ENCODE results near the gene SLC28A1. TPM values are rescaled to one million over a fixed set of nuclear protein-coding genes. Genes with fewer than 3 reads are reported as not detected.

The SLC28A1 gene
- total RNA-seq, 1 experiment from 2014 or later, result 0.13 TPM

- no peak overlapping the region for H3K23ac ChIP-seq (ENCODE audit: insufficient read length, low read depth, low read length)
- no peaks in the 10 kb centered on the region for H3K23me2 ChIP-seq (ENCODE audit: insufficient read length, low read depth, low read length, poor library complexity, severe bottlenecking)
- no peak overlapping the region for H2BK5ac ChIP-seq (ENCODE audit: insufficient read length, low read length)
- H3K79me2 ChIP-seq (ENCODE audit: insufficient read depth, low read length), result peaks cover 2% of the 10 kb centered on the region; the same call in 1 of the 2 replicates
- H4K8ac ChIP-seq (replicated peaks; ENCODE audit: insufficient read length, low read depth, low read length), result no peak overlapping the region
- no peaks in the 10 kb centered on the region for H3K9me3 ChIP-seq (ENCODE audit: control insufficient read depth, low read depth, low read length)
- Mint-ChIP-seq H3K4me3 (no peak overlapping the region), H3K27ac (no peak overlapping the region), H3K4me1 (peaks cover 9 to 12% of the 10 kb centered on the region in 2 experiments), H3K9me3 (no peaks in the 10 kb centered on the region), H3K27me3 (ENCODE audit: low read depth) (peaks cover 7% of the 10 kb centered on the region), H3K36me3 (ENCODE audit: insufficient read depth in 1 of 3, low read depth in 3 of 3) (no peaks in the 10 kb centered on the region)
- H3K18ac ChIP-seq (ENCODE audit: insufficient read length, low read depth, low read length), result no peak overlapping the region
- H2AK5ac ChIP-seq (ENCODE audit: insufficient read length, low read length), result no peak overlapping the region
- H2BK120ac ChIP-seq (ENCODE audit: low read depth, low read length, poor library complexity, severe bottlenecking), result no peak overlapping the region
- H3K79me1 ChIP-seq (ENCODE audit: insufficient read depth, low read depth, low read length, poor library complexity, severe bottlenecking), result no peaks in the 10 kb centered on the region
- no peak overlapping the region for H4K5ac ChIP-seq (ENCODE audit: insufficient read length, low read depth, low read length)
- no peak overlapping the region for H2BK20ac ChIP-seq (ENCODE audit: low read depth, low read length, poor library complexity, severe bottlenecking)
- no peaks in the 10 kb centered on the region for H3K4me1 ChIP-seq (ENCODE audit: insufficient read depth, low read length)
- no peak overlapping the region for H2BK15ac ChIP-seq (ENCODE audit: low read depth, low read length)
- no peak overlapping the region for H3K14ac ChIP-seq (ENCODE audit: insufficient read depth, low read length)
- TF ChIP-seq, protein P1, sequence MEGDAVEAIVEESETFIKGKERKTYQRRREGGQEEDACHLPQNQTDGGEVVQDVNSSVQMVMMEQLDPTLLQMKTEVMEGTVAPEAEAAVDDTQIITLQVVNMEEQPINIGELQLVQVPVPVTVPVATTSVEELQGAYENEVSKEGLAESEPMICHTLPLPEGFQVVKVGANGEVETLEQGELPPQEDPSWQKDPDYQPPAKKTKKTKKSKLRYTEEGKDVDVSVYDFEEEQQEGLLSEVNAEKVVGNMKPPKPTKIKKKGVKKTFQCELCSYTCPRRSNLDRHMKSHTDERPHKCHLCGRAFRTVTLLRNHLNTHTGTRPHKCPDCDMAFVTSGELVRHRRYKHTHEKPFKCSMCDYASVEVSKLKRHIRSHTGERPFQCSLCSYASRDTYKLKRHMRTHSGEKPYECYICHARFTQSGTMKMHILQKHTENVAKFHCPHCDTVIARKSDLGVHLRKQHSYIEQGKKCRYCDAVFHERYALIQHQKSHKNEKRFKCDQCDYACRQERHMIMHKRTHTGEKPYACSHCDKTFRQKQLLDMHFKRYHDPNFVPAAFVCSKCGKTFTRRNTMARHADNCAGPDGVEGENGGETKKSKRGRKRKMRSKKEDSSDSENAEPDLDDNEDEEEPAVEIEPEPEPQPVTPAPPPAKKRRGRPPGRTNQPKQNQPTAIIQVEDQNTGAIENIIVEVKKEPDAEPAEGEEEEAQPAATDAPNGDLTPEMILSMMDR (conservative IDR thresholded peaks at IDR 0.05), result no peak
- H2BK12ac ChIP-seq (ENCODE audit: insufficient read length, low read depth, low read length), result no peak overlapping the region
- H3K9ac ChIP-seq (ENCODE audit: extremely low read depth, insufficient read length, low read length), result no peak overlapping the region
- DNase-seq, result no peak
- no peak overlapping the region for H4K91ac ChIP-seq (ENCODE audit: insufficient read length, low read depth, low read length)
- H3K4me2 ChIP-seq (ENCODE audit: insufficient read depth, insufficient read length, low read length), result no peak overlapping the region
- H3K27ac ChIP-seq (ENCODE audit: insufficient read length, low read depth, low read length), result no peak overlapping the region
- no peak overlapping the region for H3K4ac ChIP-seq (ENCODE audit: low read depth, low read length)
- no peaks in the 10 kb centered on the region for H4K20me1 ChIP-seq (ENCODE audit: control insufficient read depth, insufficient read depth, insufficient read length)
- no peaks in the 10 kb centered on the region for H3K27me3 ChIP-seq (ENCODE audit: insufficient read depth, low read length)
- WGBS (ENCODE audit: extremely low coverage, insufficient read length, low lambda C conversion rate), result no CpG with 5 or more reads among the region's 11 CpGs
- H3K56ac ChIP-seq (ENCODE audit: insufficient read length, low read depth, low read length), result no peak overlapping the region
- H2AFZ ChIP-seq (ENCODE audit: low read length), result no peak overlapping the region
- no peak overlapping the region for H3T11ph ChIP-seq (ENCODE audit: low read length)
These were observed 5.2 kb upstream of the SLC28A1 start for GRCh38 chr15:84879088-84879780.

All from H9 (cell line).